Endodermal cell (in vitro differentiated cells): ENCODE results near the gene CHID1. TPM values are rescaled to one million over a fixed set of nuclear protein-coding genes. Genes with fewer than 3 reads are reported as not detected.

ENCODE experiments used
- DNase-seq: peaks from one replicate; pipeline ENCODE4 v3.0.0-alpha.2; 2017
- H3K27ac ChIP-seq: 2 replicates; pipeline ENCODE4 v1.5.1; 2013; ENCODE audit warnings: mild to moderate bottlenecking, low read depth, low read length, moderate library complexity
- H3K27me3 ChIP-seq: 2 replicates; pipeline ENCODE4 v1.6.1; 2013; ENCODE audit warnings: mild to moderate bottlenecking, low read length, moderate library complexity; ENCODE audit not compliant: insufficient read depth, control insufficient read depth, poor library complexity, severe bottlenecking
- H3K36me3 ChIP-seq: 2 replicates; pipeline ENCODE4 v1.7.0; 2013; ENCODE audit warnings: mild to moderate bottlenecking, low read length, moderate library complexity; ENCODE audit not compliant: control insufficient read depth, insufficient read depth
- H3K4me1 ChIP-seq: one replicate; pipeline ENCODE4 v1.7.0; 2013; ENCODE audit warnings: low read length; ENCODE audit not compliant: control insufficient read depth, insufficient read depth
- H3K4me3 ChIP-seq: 2 replicates; pipeline ENCODE4 v1.5.1; 2013; ENCODE audit warnings: mild to moderate bottlenecking, low read length, moderate library complexity
- H3K9ac ChIP-seq: 2 replicates; pipeline ENCODE4 v1.6.1; 2013; ENCODE audit warnings: mild to moderate bottlenecking, low read length, moderate library complexity; ENCODE audit not compliant: poor library complexity, severe bottlenecking; ENCODE audit errors: extremely low read depth
- H3K9me3 ChIP-seq: 2 replicates; pipeline ENCODE4 v1.6.1; 2013; ENCODE audit warnings: mild to moderate bottlenecking, low read length, moderate library complexity; ENCODE audit not compliant: control insufficient read depth
- H3K27ac Mint-ChIP-seq: 2 replicates; pipeline ENCODE4 v1.8.0; 2020; ENCODE audit warnings: mixed read lengths
- H3K27me3 Mint-ChIP-seq: 2 replicates; pipeline ENCODE4 v1.8.0; 2021; ENCODE audit warnings: mild to moderate bottlenecking, mixed read lengths; ENCODE audit not compliant: insufficient read depth
- H3K36me3 Mint-ChIP-seq: 2 replicates; pipeline ENCODE4 v1.8.0; 2020; ENCODE audit warnings: low read depth, mixed read lengths
- H3K4me1 Mint-ChIP-seq: 2 replicates; pipeline ENCODE4 v1.8.0; 2020; ENCODE audit warnings: mixed read lengths
- H3K4me3 Mint-ChIP-seq: 2 replicates; pipeline ENCODE4 v1.8.0; 2020; ENCODE audit warnings: mild to moderate bottlenecking, moderate library complexity, mixed read lengths
- H3K9me3 Mint-ChIP-seq: 2 replicates; pipeline ENCODE4 v1.8.0; 2020; ENCODE audit warnings: mild to moderate bottlenecking, mixed read lengths
- CTCF ChIP-seq: fragments of 200-600 bp; sonication (generic); conservative IDR thresholded peaks from 2 replicates; pipeline ENCODE4 v1.5.0; 2021; ENCODE audit warnings: antibody characterized with exemption, mild to moderate bottlenecking
- WGBS, 2 experiments: methylation state at CpG; one replicate each; pipeline versions ENCODE4 v1.1.5 to v1.1.7; 2013; ENCODE audit warnings: missing lambda C conversion rate in 2 of 2, mixed read lengths in 1 of 2; ENCODE audit not compliant: insufficient coverage in 1 of 2, insufficient read length in 1 of 2; 5-methylcytosine and 5-hydroxymethylcytosine counted together
- total RNA-seq, 2 donors: library from RNA; stranded (reverse); fragmentation: NEBNext Ultra II Directional in 1 of 2; extraction: Animal tissue kit (Norgen Biotek cat#: 25700) in 1 of 2; gene quantifications; 2 replicates in 1 of 2; 3 replicates in 1 of 2; pipeline ENCODE4 v1.2.1, GENCODE V29; 2021

The CHID1 gene
- total RNA-seq, 2 donors from 2014 or later: 82.0 to 83.5 TPM

- no peaks in the 10 kb centered on the region for H3K4me1 ChIP-seq
- H3K4me3 ChIP-seq: no peak overlapping the region
- H3K9ac ChIP-seq: no peak overlapping the region
- H3K27me3 Mint-ChIP-seq: no peaks in the 10 kb centered on the region
- WGBS, 2 experiments: 94 to 97% methylated on average over 14 to 19 of the region's 19 CpGs
- DNase-seq: no peak
- H3K4me1 Mint-ChIP-seq: no peaks in the 10 kb centered on the region
- H3K27ac Mint-ChIP-seq: no peak overlapping the region
- no peaks in the 10 kb centered on the region for H3K27me3 ChIP-seq
- no peak for TF ChIP-seq CTCF
- H3K36me3 Mint-ChIP-seq: peaks cover 43% of the 10 kb centered on the region
- H3K36me3 ChIP-seq: peaks cover 28% of the 10 kb centered on the region
- no peak overlapping the region for H3K4me3 Mint-ChIP-seq
- H3K9me3 ChIP-seq: no peaks in the 10 kb centered on the region
- no peak overlapping the region for H3K27ac ChIP-seq
- H3K9me3 Mint-ChIP-seq: no peaks in the 10 kb centered on the region
Measured at GRCh38 chr11:901452-902061, 9.1 kb downstream of the CHID1 start.

GRCh38 chr11:900545-900944 lies 10.1 kb downstream of the CHID1 start:
- peaks cover 28% of the 10 kb centered on the region for H3K36me3 ChIP-seq
- H3K27me3 ChIP-seq: no peaks in the 10 kb centered on the region
- H3K4me1 Mint-ChIP-seq: no peaks in the 10 kb centered on the region
- no peak for DNase-seq
- no peak for TF ChIP-seq CTCF
- WGBS, 2 experiments: 93 to 97% methylated on average over 3 to 7 of the region's 7 CpGs
- H3K4me3 ChIP-seq: no peak overlapping the region
- H3K9me3 Mint-ChIP-seq: no peaks in the 10 kb centered on the region
- H3K27me3 Mint-ChIP-seq: no peaks in the 10 kb centered on the region
- no peaks in the 10 kb centered on the region for H3K4me1 ChIP-seq
- H3K36me3 Mint-ChIP-seq: peaks cover 37% of the 10 kb centered on the region
- no peak overlapping the region for H3K9ac ChIP-seq
- no peak overlapping the region for H3K4me3 Mint-ChIP-seq
- no peak overlapping the region for H3K27ac ChIP-seq
- H3K27ac Mint-ChIP-seq: no peak overlapping the region
- H3K9me3 ChIP-seq: no peaks in the 10 kb centered on the region

GRCh38 chr11:899724-900123 lies 10.9 kb downstream of the CHID1 start:
- no peak overlapping the region for H3K27ac ChIP-seq
- H3K27me3 Mint-ChIP-seq: no peaks in the 10 kb centered on the region
- 92 to 100% methylated on average over 8 to 11 of the region's 11 CpGs for WGBS, 2 experiments
- H3K4me1 Mint-ChIP-seq: no peaks in the 10 kb centered on the region
- no peak overlapping the region for H3K27ac Mint-ChIP-seq
- no peak overlapping the region for H3K4me3 ChIP-seq
- no peak overlapping the region for H3K9ac ChIP-seq
- no peak for DNase-seq
- TF ChIP-seq CTCF: no peak
- H3K36me3 Mint-ChIP-seq: peaks cover 36% of the 10 kb centered on the region
- H3K4me1 ChIP-seq: no peaks in the 10 kb centered on the region
- no peaks in the 10 kb centered on the region for H3K27me3 ChIP-seq
- peaks cover 27% of the 10 kb centered on the region for H3K36me3 ChIP-seq
- no peaks in the 10 kb centered on the region for H3K9me3 ChIP-seq
- no peaks in the 10 kb centered on the region for H3K9me3 Mint-ChIP-seq
- no peak overlapping the region for H3K4me3 Mint-ChIP-seq
